ENCODE results near the gene ZNF581. TPM values are rescaled to one million over a fixed set of nuclear protein-coding genes. Genes with fewer than 3 reads are reported as not detected.

The ZNF581 gene
- total RNA-seq, 1 donor from 2014 or later, result 22.7 TPM

DNA sequence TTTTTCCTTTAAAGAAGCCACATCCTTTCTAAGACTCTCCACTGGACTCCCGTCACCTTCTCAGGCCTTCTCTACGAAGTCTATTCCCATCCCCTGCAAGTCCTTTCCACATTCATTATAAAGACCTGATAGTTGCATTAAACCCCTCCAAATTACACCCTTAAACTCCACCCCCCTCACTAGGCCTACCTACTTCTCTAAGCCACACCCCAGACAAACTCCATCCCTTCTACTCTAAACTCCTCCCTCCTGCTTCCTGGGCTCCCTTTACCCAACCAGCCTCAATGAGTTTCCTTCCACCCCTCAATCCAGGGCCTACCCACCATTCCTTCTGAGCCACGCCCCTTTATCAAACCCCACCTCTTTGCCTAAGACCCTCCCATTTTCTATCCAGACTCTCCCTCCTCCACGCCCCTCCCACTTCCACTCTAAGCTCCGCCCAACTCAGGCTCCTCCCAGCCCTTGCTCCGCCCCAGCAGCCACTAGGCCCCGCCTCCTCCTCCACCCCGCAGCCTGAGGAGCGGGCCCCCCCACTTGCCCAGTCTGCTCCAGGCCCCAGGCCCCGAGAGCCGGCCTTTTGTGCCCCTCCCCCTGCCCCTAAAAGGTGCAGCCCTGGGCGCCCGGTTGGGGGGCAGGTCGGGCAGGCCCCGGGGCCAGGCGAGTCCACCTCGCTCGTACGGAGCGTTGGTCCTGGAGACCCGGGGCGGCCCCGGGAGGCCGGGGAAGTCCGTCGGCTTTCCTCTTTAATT is 44.6 kb upstream of the ZNF581 start:
- Histone ChIP-seq H3K4me3 (peak overlapping the region; percentile 83), H3K27ac (peak overlapping the region; percentile 98), H3K9me3 (no peaks in the 10 kb centered on the region), H3K36me3 (peaks cover 35% of the 10 kb centered on the region), H3K27me3 (ENCODE audit: low read depth) (no peaks in the 10 kb centered on the region), H3K4me1 (peaks cover 20% of the 10 kb centered on the region)
- no peak for TF ChIP-seq CTCF (IDR thresholded peaks at IDR 0.05)
- intact Hi-C loops (cut with DNase I), result no loop called here
- DNase-seq (peak; percentile 93), ATAC-seq (peak; percentile 90 to 95)

DNA sequence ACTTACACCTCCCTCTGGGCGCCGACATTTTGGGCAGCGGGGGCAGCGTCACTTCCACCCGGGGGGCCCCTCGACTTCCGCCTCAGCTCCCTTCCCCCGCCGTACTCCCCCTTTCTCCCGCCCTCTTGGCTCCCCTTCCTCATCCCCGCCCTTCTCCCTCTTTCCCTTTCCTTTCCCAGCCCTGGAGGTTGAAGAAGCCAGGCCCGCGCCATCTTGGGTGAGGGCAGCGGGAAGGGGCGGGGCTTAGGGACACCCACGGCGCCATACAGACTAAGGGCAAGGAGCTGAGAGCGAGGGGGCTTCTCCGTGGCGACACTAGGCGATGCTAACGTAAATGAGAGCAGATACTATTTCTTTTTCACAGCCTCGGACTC is 44.0 kb upstream of the ZNF581 start, which contains the start of gene FIZ1:
Gene FIZ1, minus strand, starts transcription at position 50 of the 374 bp plus-strand sequence. CDS start 1,652 bp downstream, outside the sequence.
- peak within 1 kb of the TSS; percentile 83 for H3K4me3 ChIP-seq
- peak within 1 kb of the TSS; percentile 98 for H3K27ac ChIP-seq
- ATAC-seq (peak; percentile 93 to 95), DNase-seq (peak; percentile 97)
- peaks cover 26% of the 10 kb centered on the region for H3K4me1 ChIP-seq
- intact Hi-C loops (cut with DNase I), result no loop called here
- no peaks in the 10 kb centered on the region for H3K9me3 ChIP-seq
- H3K27me3 ChIP-seq (ENCODE audit: low read depth), result no peaks in the 10 kb centered on the region
- H3K36me3 ChIP-seq, result peaks cover 33% of the 10 kb centered on the region
- TF ChIP-seq CTCF (IDR thresholded peaks at IDR 0.05), result no peak

DNA sequence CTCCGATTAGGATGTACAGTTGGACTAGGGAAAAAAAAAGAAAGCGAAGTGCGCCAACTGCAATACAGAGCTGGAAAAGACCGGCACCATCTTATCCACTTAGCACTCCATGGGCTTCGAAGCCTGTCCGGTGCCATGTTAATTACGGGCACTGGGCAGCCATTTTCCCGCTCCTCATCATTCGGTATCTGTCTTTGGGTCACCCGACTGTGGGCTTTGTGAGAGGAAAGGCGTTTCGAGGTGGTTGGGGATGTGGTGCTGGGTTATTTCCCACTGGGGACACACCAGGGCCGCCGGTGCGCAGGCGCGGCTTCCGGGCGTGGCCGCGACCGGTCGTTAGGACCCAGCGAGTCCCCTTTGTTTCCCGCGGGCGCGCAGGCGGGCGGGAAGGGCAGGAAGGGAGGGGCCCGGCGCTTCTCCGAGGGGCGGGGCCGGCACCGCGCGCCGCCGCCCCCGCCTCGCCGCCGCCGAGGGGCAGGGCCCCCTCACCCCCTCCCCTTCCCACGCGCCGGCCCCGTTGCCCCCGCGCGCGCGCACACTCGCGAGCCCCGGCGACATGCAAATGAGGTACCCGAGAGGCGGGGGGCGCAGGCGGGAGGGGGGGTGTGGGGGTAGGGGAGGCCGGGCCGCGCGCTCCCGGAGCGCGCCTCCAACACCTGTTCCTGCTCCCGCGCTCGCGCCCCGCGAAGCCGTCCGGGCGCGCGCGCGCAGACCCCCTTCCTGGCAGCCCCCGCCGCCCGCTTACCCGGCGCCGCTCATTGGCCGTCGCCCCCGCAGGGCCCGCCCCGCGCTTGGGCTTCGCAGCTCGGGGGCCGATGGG is 43.4 kb upstream of the ZNF581 start, which contains the start of gene ZNF524:
Gene ZNF524, plus strand, starts transcription at position 447 of the 820 bp plus-strand sequence. CDS start 1,825 bp downstream, outside the sequence.
- Histone ChIP-seq H3K27me3 (ENCODE audit: low read depth) (no peaks in the 10 kb centered on the region), H3K4me3 (peak within 1 kb of the TSS; percentile 83), H3K9me3 (no peaks in the 10 kb centered on the region), H3K27ac (peak within 1 kb of the TSS; percentile 98), H3K36me3 (peaks cover 28% of the 10 kb centered on the region), H3K4me1 (peaks cover 30% of the 10 kb centered on the region)
- TF ChIP-seq CTCF (IDR thresholded peaks at IDR 0.05), result no peak
- intact Hi-C loops (cut with DNase I), result no loop called here
- ATAC-seq (peak; percentile 74 to 77), DNase-seq (peak; percentile 90)

DNA sequence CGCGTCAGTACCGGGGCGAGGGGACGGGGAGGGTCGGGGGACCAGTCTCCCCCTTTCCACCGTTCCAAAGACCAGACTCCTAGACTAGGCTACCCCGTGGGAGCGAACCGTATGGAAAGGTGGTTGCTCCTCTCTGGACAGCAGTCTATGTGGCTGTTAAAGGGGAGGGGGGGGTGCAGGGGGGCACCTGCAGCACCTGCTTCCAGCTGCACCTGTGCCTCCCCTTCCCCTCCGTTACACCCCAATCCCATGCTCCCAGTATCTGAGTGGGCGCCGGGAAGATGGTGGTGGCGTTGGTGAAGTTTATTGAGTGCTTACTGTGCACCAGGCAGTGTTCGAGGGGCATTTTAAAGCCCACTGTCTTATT is 42.8 kb upstream of the ZNF581 start:
- TF ChIP-seq CTCF (IDR thresholded peaks at IDR 0.05), result no peak
- Histone ChIP-seq H3K27me3 (ENCODE audit: low read depth) (no peaks in the 10 kb centered on the region), H3K27ac (peak overlapping the region; percentile 98), H3K4me3 (peak overlapping the region; percentile 83), H3K36me3 (peaks cover 23% of the 10 kb centered on the region), H3K9me3 (no peaks in the 10 kb centered on the region), H3K4me1 (peaks cover 30% of the 10 kb centered on the region)
- DNase-seq (no peak), ATAC-seq (no peak)
- intact Hi-C loops (cut with DNase I), result no loop called here

DNA sequence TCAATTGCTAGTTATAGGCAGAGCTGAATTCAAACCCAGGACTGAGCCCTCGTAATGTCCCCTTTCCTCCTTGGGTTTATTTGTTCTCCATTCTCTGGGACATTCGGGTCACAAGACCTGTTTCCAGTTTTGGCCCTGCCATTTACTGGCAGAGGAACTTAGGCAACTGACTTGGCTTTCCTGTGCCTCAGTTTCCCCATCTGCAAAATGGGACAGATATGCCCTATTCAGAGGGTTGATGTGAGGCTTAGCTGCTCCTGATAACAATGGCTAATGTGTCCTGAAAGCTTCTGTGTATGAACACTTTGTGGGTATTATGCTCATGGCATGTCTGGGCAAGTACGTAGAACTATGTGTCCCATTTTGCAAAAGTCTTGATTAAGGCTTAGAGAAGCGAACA is 42.4 kb upstream of the ZNF581 start:
- TF ChIP-seq CTCF (IDR thresholded peaks at IDR 0.05), result no peak
- ATAC-seq (no peak), DNase-seq (no peak)
- Histone ChIP-seq H3K27ac (peak overlapping the region; percentile 98), H3K9me3 (no peaks in the 10 kb centered on the region), H3K27me3 (ENCODE audit: low read depth) (no peaks in the 10 kb centered on the region), H3K4me3 (peak overlapping the region; percentile 83), H3K4me1 (peaks cover 30% of the 10 kb centered on the region), H3K36me3 (peaks cover 19% of the 10 kb centered on the region)
- intact Hi-C loops (cut with DNase I), result no loop called here

All from lower lobe of right lung (tissue), 2 donors.